Activated naive CD4-positive, alpha-beta T cell treated with anti-CD3 and anti-CD28 coated beads for 36 hours (primary cell): ENCODE data around the gene ZNF846. TPM values are rescaled to one million over a fixed set of nuclear protein-coding genes. Genes with fewer than 3 reads are reported as not detected.

Source experiments
- CTCF ChIA-PET: fragments of 350-600 bp; sonication (Branson Sonifier 250); formaldehyde crosslinking; loops from one replicate; lab custom pipeline; 2021; ENCODE audit warnings: antibody characterized with exemption; lab: Charles Lee
- DNase-seq: peaks from one replicate; pipeline ENCODE4 v3.0.0-alpha.2; 2020
- H3K27ac Mint-ChIP-seq: one replicate; pipeline ENCODE4 v1.8.0; 2021; ENCODE audit warnings: mild to moderate bottlenecking, mixed read lengths
- H3K27me3 Mint-ChIP-seq: one replicate; pipeline ENCODE4 v1.8.0; 2021; ENCODE audit warnings: low read depth, mixed read lengths
- H3K36me3 Mint-ChIP-seq: one replicate; pipeline ENCODE4 v1.8.0; 2021; ENCODE audit warnings: low read depth, mixed read lengths
- H3K4me1 Mint-ChIP-seq: one replicate; pipeline ENCODE4 v1.8.0; 2021; ENCODE audit warnings: low read depth, mixed read lengths
- H3K4me3 Mint-ChIP-seq: one replicate; pipeline ENCODE4 v1.8.0; 2021; ENCODE audit warnings: mild to moderate bottlenecking, moderate library complexity, mixed read lengths
- H3K9me3 Mint-ChIP-seq: one replicate; pipeline ENCODE4 v1.8.0; 2021; ENCODE audit warnings: mixed read lengths
- intact Hi-C: fragments of 100-400 bp; cut with micrococcal nuclease; formaldehyde crosslinking; loops from one replicate; pipeline ENCODE4 v1.15.1; 2023
- total RNA-seq, 2 experiments: library from RNA; stranded (reverse); gene quantifications; one replicate each; pipeline ENCODE4 v1.2.3, GENCODE V29; 2021

Gene ZNF846
- total RNA-seq = 1 to 10 TPM; 2.0 to 3.5 TPM

DNA sequence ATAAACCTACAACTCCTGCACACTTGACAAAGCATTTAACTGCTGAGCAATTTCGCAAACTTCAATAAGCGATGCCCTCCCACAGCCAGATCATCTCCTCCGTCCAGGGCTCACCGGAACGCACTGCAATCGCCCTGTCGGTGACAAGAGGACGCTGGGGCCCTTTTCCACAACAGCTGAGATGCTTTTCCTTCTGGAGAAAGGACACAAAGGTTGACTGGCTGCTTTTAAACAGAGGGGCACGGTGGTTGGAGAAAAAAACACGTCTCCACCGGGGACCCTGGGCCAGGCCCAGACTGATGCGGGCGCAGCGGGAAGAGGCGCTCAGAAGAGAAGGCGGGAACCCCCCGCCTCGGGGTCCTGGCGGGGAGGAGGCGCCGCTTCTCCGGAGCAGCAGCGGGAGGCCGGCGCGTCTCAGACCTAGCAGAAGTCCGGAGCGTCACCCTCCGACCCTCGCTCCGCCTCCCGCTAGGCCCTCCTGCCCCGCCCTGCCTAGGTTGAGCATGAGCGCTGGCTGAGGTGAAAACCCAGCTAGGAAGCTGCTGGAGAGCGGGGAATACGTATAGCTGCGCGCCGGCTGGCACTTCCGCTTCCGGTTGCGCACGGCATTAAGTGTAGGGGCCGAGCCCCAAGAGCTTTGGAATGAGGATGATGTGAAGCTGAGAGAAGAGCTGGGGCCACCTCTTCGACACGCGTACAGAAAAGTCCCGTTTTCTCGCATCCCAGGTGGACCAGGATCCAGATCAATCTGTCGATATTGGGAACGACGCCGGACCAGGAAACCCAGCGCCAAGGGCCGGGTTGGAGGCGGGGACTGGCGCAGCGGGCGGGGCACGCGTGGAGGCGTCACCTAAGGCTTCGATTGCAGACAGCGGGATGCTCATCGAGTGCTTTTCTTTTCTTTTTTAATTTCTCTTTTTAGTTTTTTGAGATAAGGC is at the start of gene ZNF846:
TSS of gene ZNF846 (minus strand) at position 564 of the 938 bp plus-strand sequence. CDS start 3,788 bp downstream, outside the sequence.
- Mint-ChIP-seq H3K9me3 (peaks cover 12% of the 10 kb centered on the region), H3K27me3 (no peaks in the 10 kb centered on the region), H3K4me1 (peaks cover 5% of the 10 kb centered on the region), H3K4me3 (peak within 1 kb of the TSS; percentile 98), H3K27ac (peak within 1 kb of the TSS; percentile 98), H3K36me3 (peaks cover 15% of the 10 kb centered on the region)
- intact Hi-C loops = loop anchor here (1.0 kb wide), 5 partner anchors 17 to 147 kb away; partner anchors contain the start of genes UBL5, ZNF561 and ZNF562
- peak; percentile 96 for DNase-seq
- CTCF ChIA-PET = interaction anchor here (0.9 to 1.5 kb wide), 3 partner anchors 27 to 147 kb away, joined by 3 read pairs; partner anchors contain the start of gene ZNF561

DNA sequence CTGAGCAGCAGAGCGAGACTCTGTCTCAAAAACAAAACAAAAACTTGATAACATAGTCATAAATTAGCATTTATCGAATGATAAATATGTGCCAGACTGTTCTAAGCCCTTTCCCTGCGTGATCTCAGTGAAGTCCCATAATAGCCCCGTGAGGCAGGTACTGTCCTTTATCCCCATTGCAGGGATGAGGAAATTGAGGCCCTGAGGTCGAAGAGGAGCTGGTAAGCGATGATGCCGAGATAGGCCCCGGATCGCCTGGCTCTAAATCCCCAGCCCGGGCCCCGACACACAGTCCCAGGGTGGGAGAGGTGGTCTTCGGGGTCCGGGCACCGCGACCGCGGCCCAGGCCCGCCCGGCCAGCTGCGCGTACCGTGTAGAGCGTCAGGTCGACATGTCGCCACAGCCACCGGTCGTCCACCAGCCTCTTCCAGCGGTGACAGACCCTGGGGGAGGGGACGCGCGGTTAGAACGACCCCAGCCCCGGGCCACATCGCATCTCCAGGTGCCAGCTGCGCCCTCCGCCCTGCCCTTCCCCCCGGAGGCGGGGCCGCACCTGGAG is 49.7 kb upstream of the ZNF846 start:
- Mint-ChIP-seq H3K4me3 (peak overlapping the region; percentile 82), H3K9me3 (peaks cover 7% of the 10 kb centered on the region), H3K36me3 (peaks cover 17% of the 10 kb centered on the region), H3K27me3 (no peaks in the 10 kb centered on the region), H3K4me1 (peaks cover 29% of the 10 kb centered on the region), H3K27ac (peak overlapping the region; percentile 86)
- CTCF ChIA-PET = no interaction called here
- intact Hi-C loops = loop anchor here (2.0 kb wide), 2 partner anchors 41 to 495 kb away; no protein-coding TSS in a partner anchor
- no peak for DNase-seq

DNA sequence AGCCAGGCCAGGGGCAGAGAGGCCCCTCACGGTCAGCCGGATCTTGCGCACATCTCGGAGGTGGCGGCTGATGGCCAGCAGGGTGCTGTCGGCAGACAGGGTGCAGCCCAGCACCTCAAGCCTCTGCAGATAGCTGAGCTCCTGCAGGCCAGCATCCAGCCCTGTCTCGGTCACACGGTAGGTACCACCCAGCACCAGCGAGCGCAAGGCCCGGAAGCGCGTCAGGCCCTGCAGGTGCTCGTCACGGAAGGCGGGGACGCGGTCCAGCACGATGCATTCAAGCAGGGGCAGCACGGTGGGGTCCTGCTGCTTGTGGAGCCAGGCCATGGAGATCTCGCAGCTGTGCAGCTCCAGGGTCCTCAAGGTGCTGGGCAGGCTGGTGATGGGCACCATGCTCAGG is 42.6 kb upstream of the ZNF846 start:
- no peak for DNase-seq
- H3K27me3 Mint-ChIP-seq = no peaks in the 10 kb centered on the region
- no peak overlapping the region for H3K4me3 Mint-ChIP-seq
- H3K9me3 Mint-ChIP-seq = peaks cover 4% of the 10 kb centered on the region
- intact Hi-C loops = no loop called here
- peaks cover 31% of the 10 kb centered on the region for H3K36me3 Mint-ChIP-seq
- CTCF ChIA-PET = no interaction called here
- H3K4me1 Mint-ChIP-seq = peaks cover 26% of the 10 kb centered on the region
- H3K27ac Mint-ChIP-seq = peak overlapping the region; percentile 50

DNA sequence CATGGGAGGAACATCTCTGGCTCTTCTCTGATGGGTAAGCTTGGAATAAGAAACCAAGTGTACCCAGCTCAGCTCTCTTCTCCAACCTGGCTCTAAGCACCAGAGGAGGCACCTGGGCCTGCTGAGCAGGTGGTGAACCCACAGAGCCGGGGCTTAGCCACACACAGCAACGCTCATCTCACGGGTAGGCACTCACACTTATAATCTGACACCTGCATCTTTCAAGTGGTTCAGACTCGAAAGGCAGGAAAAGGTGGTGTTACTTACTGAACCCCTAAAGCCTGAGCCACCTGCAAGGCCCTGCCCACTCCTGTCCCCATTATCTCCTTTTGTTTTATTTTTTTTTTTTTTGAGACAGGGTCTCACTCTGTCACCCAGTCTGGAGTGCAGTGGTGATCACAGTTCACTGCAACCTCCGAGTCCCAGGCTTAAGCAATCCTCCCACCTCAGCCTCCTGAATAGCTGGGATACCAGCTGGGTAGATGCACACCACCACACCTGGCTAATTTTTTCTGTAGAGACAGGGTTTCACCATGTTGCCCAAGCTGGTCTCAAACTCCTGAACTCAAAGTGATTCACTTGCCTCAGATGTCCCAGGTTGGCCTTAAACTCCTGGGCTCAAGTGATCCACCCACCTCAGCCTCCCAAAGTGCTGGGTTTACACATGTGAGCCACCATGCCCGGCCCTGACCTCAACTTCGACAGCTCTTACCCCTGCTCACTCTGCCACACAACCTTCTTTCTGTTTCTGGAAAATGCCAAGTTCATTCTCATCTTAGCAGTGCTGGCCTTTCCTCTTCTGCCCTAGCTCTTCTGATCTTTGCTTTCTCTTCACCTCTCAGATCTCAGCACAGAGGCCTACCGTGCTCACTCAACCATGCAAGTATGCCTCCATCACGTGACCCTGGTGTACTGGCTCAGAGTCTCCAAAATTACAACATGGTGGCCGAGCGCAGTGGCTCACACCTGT is 40.6 kb upstream of the ZNF846 start:
- Mint-ChIP-seq H3K27me3 (no peaks in the 10 kb centered on the region), H3K4me3 (no peak overlapping the region), H3K36me3 (peaks cover 22% of the 10 kb centered on the region), H3K27ac (peak overlapping the region; percentile 60), H3K4me1 (peaks cover 22% of the 10 kb centered on the region), H3K9me3 (no peaks in the 10 kb centered on the region)
- intact Hi-C loops = no loop called here
- CTCF ChIA-PET = interaction anchor here (0.6 to 1.5 kb wide), 5 partner anchors 10 to 633 kb away, joined by 3 to 4 read pairs (median 3); no protein-coding TSS in a partner anchor
- DNase-seq = no peak

DNA sequence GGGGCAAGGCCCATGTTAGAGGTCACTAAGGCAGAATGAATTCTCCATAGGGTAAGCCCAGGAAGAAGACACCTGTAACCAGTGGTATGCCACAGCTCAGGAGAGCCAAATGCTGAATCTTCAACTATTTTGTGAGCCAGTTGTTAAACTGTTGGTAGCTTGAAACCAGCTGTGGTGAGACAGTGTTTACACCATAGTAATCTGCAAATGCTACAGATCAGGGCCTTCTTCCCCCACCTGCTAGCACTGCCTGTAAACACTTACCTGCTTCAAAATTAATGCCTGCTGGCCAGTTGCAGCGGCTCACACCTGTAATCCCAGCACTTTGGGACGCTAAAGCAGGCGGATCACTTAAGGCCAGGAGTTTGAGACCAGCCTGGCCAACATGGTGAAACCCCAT is 38.3 kb upstream of the ZNF846 start:
- Mint-ChIP-seq H3K27me3 (no peaks in the 10 kb centered on the region), H3K27ac (no peak overlapping the region), H3K9me3 (no peaks in the 10 kb centered on the region), H3K36me3 (peaks cover 22% of the 10 kb centered on the region), H3K4me3 (no peak overlapping the region), H3K4me1 (peaks cover 22% of the 10 kb centered on the region)
- CTCF ChIA-PET = interaction anchor here (0.5 to 1.0 kb wide), 3 partner anchors 33 to 291 kb away, joined by 3 to 4 read pairs (median 3); no protein-coding TSS in a partner anchor
- no peak for DNase-seq
- intact Hi-C loops = no loop called here

DNA sequence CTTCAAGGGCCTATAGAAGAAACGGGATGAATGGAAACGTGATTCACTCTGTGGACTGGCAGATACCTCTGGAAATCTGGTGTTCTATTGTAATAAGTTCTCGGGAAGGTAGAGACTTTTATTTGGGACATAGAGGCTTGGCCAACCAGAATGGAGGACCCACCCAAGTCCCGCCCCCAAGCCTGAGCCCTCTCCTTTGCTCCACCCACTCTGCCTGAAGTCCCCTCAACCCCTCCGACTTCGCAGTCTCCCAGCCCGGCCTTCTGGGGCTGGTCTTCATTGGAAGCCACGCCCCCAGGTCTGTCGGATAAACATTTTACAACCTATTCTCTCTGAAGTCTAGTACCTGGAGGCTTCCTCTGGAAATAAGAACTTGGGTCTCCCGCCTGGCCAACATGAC is 33.4 kb upstream of the ZNF846 start:
- no peak for DNase-seq
- Mint-ChIP-seq H3K27me3 (no peaks in the 10 kb centered on the region), H3K4me1 (peaks cover 3% of the 10 kb centered on the region), H3K36me3 (peaks cover 1% of the 10 kb centered on the region), H3K27ac (no peak overlapping the region), H3K4me3 (no peak overlapping the region), H3K9me3 (no peaks in the 10 kb centered on the region)
- CTCF ChIA-PET = interaction anchor here (0.5 kb wide), 1 partner anchor 129 kb away, joined by 4 read pairs; no protein-coding TSS in a partner anchor
- intact Hi-C loops = no loop called here

DNA sequence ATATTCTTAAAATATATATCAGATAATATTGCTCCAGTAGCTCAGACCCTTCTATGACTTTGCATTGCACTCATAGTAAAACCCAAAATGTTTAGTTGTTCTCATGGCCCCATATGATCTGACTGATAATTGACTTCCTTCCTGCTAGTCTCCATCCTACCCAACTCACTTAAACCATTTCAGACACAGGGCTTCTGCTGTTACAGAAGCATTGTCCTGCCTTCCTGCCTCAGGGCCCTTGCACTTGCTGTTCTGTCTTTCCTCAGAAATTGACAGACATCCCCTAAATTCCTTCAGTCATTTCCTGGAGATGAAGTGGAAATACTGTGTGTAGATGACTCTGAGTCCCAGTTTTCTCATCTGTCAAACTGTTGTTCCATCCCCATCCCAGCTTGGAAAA is 30.6 kb upstream of the ZNF846 start:
- no peak overlapping the region for H3K27ac Mint-ChIP-seq
- intact Hi-C loops = no loop called here
- CTCF ChIA-PET = interaction anchor here (1.0 to 1.8 kb wide), 4 partner anchors 9 to 173 kb away, joined by 3 to 8 read pairs (median 4); no protein-coding TSS in a partner anchor
- H3K4me1 Mint-ChIP-seq = peaks cover 5% of the 10 kb centered on the region
- H3K4me3 Mint-ChIP-seq = no peak overlapping the region
- DNase-seq = no peak
- H3K9me3 Mint-ChIP-seq = no peaks in the 10 kb centered on the region
- peaks cover under 1% of the 10 kb centered on the region for H3K36me3 Mint-ChIP-seq
- H3K27me3 Mint-ChIP-seq = no peaks in the 10 kb centered on the region

DNA sequence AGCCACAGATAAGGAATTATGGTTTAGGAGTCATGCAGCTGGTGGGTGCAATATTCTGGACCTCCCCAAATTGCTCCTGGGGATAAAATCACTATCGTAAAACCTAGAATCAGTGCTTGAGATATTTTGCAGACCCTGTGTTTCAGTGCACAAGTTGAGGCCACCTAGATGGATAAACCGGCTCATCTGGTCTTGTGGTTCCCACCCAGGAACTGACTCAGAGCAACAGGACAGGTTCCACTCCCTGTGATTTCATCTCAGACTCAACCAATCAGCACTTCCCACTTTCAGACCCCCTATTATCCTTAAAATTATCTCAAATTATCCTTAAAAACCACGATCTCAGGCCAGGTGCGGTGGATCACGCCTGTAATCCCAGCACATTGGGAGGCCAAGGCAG is 29.3 kb upstream of the ZNF846 start:
- no peak for DNase-seq
- Mint-ChIP-seq H3K4me1 (peaks cover 10% of the 10 kb centered on the region), H3K9me3 (no peaks in the 10 kb centered on the region), H3K27me3 (no peaks in the 10 kb centered on the region), H3K36me3 (no peaks in the 10 kb centered on the region), H3K27ac (no peak overlapping the region), H3K4me3 (no peak overlapping the region)
- intact Hi-C loops = no loop called here
- CTCF ChIA-PET = interaction anchor here (0.7 to 1.8 kb wide), 3 partner anchors 34 to 172 kb away, joined by 3 to 8 read pairs (median 3); no protein-coding TSS in a partner anchor

DNA sequence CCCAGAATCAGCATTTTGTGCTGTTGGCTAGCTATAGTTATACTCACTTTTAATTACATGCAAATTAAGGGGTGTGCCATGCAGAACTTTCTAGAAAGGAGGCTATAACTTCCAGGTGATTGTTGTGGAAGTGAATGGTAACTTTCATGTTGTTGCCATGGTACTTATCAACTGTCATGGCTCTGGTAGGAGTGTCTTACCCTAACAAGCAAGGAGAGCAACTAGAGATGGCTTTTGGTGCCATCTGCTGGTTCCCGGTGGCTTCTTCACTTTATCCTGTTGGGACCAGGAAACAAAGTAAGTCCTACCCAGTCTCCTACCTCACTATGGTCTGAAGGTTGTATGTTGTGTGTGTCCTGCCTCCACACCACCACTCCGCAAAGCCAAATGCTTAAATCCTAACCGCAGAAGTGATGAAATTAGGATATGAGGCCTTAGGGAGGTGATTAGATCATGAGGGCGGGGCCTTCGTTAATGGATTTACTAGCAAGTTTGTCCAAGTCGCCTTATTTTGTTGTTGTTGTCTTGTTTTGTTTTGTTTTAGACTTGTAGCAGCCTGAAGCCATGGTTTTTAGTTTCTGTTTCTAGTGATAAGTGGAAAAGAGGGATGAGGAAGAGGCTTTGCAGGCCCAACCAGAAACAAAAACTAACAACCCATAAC is 27.7 kb upstream of the ZNF846 start:
- H3K27me3 Mint-ChIP-seq = no peaks in the 10 kb centered on the region
- peak; percentile 96 for DNase-seq
- peak overlapping the region; percentile 63 for H3K27ac Mint-ChIP-seq
- CTCF ChIA-PET = interaction anchor here (0.6 to 1.2 kb wide), 7 partner anchors 120 to 591 kb away, joined by 3 to 11 read pairs (median 4); partner anchors contain the start of gene ZNF121
- H3K9me3 Mint-ChIP-seq = no peaks in the 10 kb centered on the region
- intact Hi-C loops = loop anchor here (1.0 kb wide), 6 partner anchors 11 to 660 kb away; partner anchors contain the start of gene ZNF846
- H3K36me3 Mint-ChIP-seq = no peaks in the 10 kb centered on the region
- no peak overlapping the region for H3K4me3 Mint-ChIP-seq
- H3K4me1 Mint-ChIP-seq = peaks cover 12% of the 10 kb centered on the region

DNA sequence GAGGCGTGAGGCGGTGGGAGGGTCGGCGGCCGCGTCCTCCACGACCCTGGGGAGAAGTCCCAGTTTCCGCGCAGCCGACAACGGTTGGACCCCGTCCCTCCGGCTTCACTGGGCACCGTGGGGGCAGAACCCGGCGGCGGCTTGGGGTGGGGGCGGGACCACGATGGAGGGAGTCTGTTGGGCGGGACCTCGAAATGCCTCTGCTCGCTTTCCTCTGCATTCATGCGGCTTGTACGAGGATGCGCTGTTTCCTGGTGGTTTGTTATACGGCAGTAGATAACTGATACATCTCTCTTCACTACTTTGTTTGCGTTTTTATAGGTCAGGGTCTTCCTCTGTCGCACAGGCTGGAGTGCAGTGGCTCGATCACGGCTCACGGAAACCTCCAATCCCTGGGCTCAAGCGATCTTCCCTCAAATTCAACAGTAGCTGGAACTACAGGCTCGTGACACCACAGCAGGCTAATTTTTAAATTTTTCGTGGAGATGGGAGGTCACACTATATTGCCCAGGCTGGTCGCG is 24.6 kb upstream of the ZNF846 start:
- Mint-ChIP-seq H3K9me3 (no peaks in the 10 kb centered on the region), H3K4me3 (peak overlapping the region; percentile 86), H3K36me3 (no peaks in the 10 kb centered on the region), H3K27ac (peak overlapping the region; percentile 42), H3K27me3 (no peaks in the 10 kb centered on the region), H3K4me1 (peaks cover 13% of the 10 kb centered on the region)
- intact Hi-C loops = loop anchor here (1.0 to 2.0 kb wide), 2 partner anchors 358 to 484 kb away; partner anchors contain the start of genes ZNF266 and ZNF699
- DNase-seq = peak; percentile 70
- CTCF ChIA-PET = interaction anchor here (0.6 to 1.4 kb wide), 5 partner anchors 153 to 207 kb away, joined by 3 to 4 read pairs (median 3); no protein-coding TSS in a partner anchor
